Lower lobe of right lung (tissue), 2 donors: Measurements from ENCODE around the gene CCDC68. TPM values are rescaled to one million over a fixed set of nuclear protein-coding genes. Genes with fewer than 3 reads are reported as not detected.

ENCODE experiments used
- ATAC-seq, 2 donors: fragments of 200-7000 bp; cut with Tn5 transposase; one replicate each; pipeline ENCODE4 v1.9.1; 2020 to 2022; ENCODE audit warnings: mild to moderate bottlenecking in 2 of 2, moderate library complexity in 2 of 2
- DNase-seq: peaks from one replicate; pipeline ENCODE4 v3.0.0-alpha.2; 2020
- H3K27ac ChIP-seq: fragments of 200-600 bp; one replicate; pipeline ENCODE4 v1.8.0; 2022
- H3K27me3 ChIP-seq: fragments of 200-600 bp; one replicate; pipeline ENCODE4 v1.8.0; 2022; ENCODE audit warnings: low read depth
- H3K36me3 ChIP-seq: fragments of 200-600 bp; one replicate; pipeline ENCODE4 v1.8.0; 2022; ENCODE audit warnings: mild to moderate bottlenecking
- H3K4me1 ChIP-seq: fragments of 200-600 bp; one replicate; pipeline ENCODE4 v1.8.0; 2022
- H3K4me3 ChIP-seq: fragments of 200-600 bp; one replicate; pipeline ENCODE4 v1.8.0; 2022; ENCODE audit warnings: mild to moderate bottlenecking
- H3K9me3 ChIP-seq: fragments of 200-600 bp; one replicate; pipeline ENCODE4 v1.8.0; 2022
- intact Hi-C: fragments of 100-400 bp; cut with DNase I; formaldehyde crosslinking; loops from one replicate; pipeline ENCODE4 v1.11.0; 2022
- total RNA-seq: library from RNA; stranded (reverse); fragmentation: NEBNext Ultra II Directional; extraction: Animal tissue kit (Norgen Biotek cat#: 25700); gene quantifications from one replicate; pipeline ENCODE4 v1.2.1, GENCODE V29; 2021
- TF ChIP-seq, protein P1 (sequence below): fragments of 200-600 bp; IDR thresholded peaks from one replicate; pipeline ENCODE4 v1.8.0; 2022; ENCODE audit warnings: antibody characterized with exemption, mild to moderate bottlenecking
- donor health status: DM: no; HTN: yes; CAD: no; lungs with severe emphysema.

CCDC68 gene
- total RNA-seq, 1 donor from 2014 or later: 20.2 TPM

DNA sequence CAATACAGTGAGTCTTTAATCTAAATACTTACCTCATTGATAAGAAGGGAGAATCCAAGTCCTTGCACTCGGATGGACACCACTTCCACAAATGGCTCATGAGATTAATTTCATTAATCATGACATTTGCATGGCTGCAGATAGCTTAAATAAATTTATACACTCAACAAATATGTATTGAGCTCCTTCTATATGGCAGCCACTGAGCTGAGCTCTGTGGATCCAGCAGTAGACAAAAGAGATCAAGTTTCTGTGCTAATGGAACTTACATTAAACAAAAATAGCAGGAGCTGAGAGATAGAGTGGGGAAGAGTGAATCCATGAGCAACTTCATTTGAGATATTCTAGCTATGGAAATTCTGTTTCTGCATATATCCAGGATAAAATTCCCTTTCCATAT is 86.6 kb downstream of the CCDC68 start:
- ATAC-seq (no peak), DNase-seq (no peak)
- H3K9me3 ChIP-seq: no peaks in the 10 kb centered on the region
- intact Hi-C loops: no loop called here
- H3K4me1 ChIP-seq: no peaks in the 10 kb centered on the region
- no peaks in the 10 kb centered on the region for H3K36me3 ChIP-seq
- TF ChIP-seq, protein P1, sequence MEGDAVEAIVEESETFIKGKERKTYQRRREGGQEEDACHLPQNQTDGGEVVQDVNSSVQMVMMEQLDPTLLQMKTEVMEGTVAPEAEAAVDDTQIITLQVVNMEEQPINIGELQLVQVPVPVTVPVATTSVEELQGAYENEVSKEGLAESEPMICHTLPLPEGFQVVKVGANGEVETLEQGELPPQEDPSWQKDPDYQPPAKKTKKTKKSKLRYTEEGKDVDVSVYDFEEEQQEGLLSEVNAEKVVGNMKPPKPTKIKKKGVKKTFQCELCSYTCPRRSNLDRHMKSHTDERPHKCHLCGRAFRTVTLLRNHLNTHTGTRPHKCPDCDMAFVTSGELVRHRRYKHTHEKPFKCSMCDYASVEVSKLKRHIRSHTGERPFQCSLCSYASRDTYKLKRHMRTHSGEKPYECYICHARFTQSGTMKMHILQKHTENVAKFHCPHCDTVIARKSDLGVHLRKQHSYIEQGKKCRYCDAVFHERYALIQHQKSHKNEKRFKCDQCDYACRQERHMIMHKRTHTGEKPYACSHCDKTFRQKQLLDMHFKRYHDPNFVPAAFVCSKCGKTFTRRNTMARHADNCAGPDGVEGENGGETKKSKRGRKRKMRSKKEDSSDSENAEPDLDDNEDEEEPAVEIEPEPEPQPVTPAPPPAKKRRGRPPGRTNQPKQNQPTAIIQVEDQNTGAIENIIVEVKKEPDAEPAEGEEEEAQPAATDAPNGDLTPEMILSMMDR: no peak
- no peak overlapping the region for H3K27ac ChIP-seq
- H3K4me3 ChIP-seq: no peak overlapping the region
- H3K27me3 ChIP-seq: no peaks in the 10 kb centered on the region

DNA sequence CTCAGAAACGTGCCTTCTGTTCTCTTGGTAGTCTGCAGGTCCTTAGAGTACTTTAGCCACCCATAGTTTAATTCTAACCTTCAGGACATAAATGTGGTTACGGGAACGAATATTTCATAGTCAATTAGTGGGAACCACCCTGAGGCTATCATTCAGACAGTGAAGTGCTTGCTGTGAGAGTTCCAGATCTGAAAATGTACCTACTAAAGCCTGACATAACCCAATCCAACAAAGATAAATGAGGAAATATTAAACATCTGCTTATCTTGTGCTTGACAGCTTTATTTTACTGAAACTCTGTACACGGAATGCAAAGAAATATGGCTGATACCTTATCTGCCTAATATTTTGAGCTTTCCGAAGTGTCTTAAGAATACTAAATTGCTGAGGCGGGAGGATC is 88.0 kb downstream of the CCDC68 start:
- Histone ChIP-seq H3K4me3 (no peak overlapping the region), H3K27ac (no peak overlapping the region), H3K27me3 (no peaks in the 10 kb centered on the region), H3K4me1 (no peaks in the 10 kb centered on the region), H3K9me3 (no peaks in the 10 kb centered on the region), H3K36me3 (no peaks in the 10 kb centered on the region)
- TF ChIP-seq, protein P1: no peak
- ATAC-seq (no peak), DNase-seq (no peak)
- intact Hi-C loops: no loop called here

DNA sequence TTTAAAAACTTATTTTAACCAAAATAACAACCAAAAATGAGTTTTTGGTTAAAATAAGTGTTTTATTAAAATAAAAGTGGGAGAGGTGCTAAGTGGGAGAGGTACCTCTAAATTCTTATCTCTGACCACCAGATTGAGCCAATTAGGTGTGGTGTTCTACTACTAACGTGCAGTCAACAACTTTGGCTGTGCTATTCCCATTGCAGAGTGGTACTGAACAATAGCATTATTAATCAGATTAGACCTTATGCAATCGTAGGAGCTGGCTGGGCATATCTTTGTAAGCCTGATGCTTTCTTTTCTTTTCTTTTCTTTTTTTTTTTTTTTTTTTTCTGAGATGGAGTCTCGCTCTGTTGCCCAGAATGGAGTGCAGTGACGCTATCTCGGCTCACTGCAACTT is 92.1 kb downstream of the CCDC68 start:
- H3K36me3 ChIP-seq: no peaks in the 10 kb centered on the region
- TF ChIP-seq, protein P1: no peak

DNA sequence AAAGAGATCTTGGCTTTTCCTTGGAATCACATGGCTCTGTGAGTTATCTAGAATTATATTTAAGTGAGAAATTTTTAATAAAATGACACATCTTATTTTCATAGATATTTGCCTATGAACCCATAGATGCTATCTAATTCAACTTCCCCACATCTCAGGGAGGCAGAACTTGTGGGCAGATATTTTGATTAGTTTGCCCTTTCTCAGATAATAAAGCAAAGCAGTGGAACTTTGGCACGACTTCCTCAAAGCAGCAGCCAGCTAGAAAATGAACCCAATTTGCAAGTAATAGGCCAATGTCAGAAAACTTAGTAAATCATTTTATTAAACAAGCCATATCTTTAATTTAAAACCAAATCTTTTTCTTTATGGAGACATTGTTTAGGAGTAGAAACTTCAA is 98.3 kb downstream of the CCDC68 start:
- no peaks in the 10 kb centered on the region for H3K36me3 ChIP-seq
- no peak for DNase-seq
- TF ChIP-seq, protein P1: no peak
- H3K27me3 ChIP-seq: no peaks in the 10 kb centered on the region
- intact Hi-C loops: no loop called here
- no peaks in the 10 kb centered on the region for H3K4me1 ChIP-seq
- no peak overlapping the region for H3K4me3 ChIP-seq
- H3K27ac ChIP-seq: no peak overlapping the region
- no peak for ATAC-seq
- H3K9me3 ChIP-seq: no peaks in the 10 kb centered on the region

More for the DNA sequence above, 92.1 kb downstream of the CCDC68 start:
- Histone ChIP-seq H3K27me3 (no peaks in the 10 kb centered on the region), H3K4me1 (no peaks in the 10 kb centered on the region), H3K4me3 (no peak overlapping the region), H3K27ac (no peak overlapping the region), H3K9me3 (no peaks in the 10 kb centered on the region)
- ATAC-seq (no peak), DNase-seq (no peak)
- intact Hi-C loops: no loop called here

DNA sequence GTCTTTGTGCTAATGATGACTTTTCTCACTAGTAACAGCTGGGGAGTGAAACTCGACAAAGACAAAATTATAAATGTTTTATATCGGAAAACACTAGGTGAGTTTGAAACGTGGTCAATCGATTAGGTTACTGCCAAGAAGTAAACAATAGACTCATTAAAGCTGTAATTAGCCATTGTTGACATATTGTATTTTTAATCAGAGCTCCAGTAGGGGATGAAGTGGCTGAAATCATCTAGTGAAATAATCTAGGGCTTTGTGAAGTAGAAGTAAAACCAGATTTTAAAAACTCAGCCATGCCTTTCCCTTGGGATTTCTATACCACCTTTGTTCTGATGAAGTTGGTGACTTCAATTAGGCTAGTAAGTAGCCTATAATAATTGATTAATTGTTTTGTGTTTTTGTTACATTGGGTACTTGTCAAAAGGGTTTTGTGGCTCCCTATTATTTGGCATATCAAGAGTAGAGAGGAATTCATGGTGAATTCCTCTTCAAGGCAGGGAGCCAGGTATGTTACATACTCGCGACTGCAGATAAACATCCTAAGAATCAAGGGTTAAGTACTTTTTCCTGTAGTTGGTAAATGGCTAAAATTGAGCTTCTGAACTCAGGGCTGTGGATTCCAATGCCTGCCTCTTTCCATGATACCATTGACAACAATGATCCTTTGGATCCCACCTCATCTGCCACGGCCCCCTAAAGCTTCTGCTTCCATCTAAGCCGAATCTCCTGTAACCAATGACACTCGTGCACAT is 99.4 kb downstream of the CCDC68 start:
- ATAC-seq (no peak), DNase-seq (no peak)
- Histone ChIP-seq H3K27me3 (no peaks in the 10 kb centered on the region), H3K4me1 (no peaks in the 10 kb centered on the region), H3K4me3 (no peak overlapping the region), H3K9me3 (no peaks in the 10 kb centered on the region), H3K36me3 (no peaks in the 10 kb centered on the region), H3K27ac (no peak overlapping the region)
- TF ChIP-seq, protein P1: no peak
- intact Hi-C loops: no loop called here
